ENCODE data around the gene B4GAT1.
"Not testable (repeated sequence)": the region's sequence is repeated elsewhere in the genome, so short reads cannot be mapped to it uniquely, and the experiment has no call there.

- TF ChIP-seq POLR2A, CTCF, EP300 (IDR thresholded peaks at IDR 0.05): not testable (repeated sequence)
These were observed 3.3 kb upstream of the B4GAT1 start for GRCh38 chr11:66350560-66351235.

All from tibial nerve (tissue), 4 donors.